ENCODE results near the gene MAP3K1. TPM values are rescaled to one million over a fixed set of nuclear protein-coding genes. Genes with fewer than 3 reads are reported as not detected.

Gene MAP3K1
- total RNA-seq, 1 experiment from 2014 or later: 7.9 TPM

- no peaks in the 10 kb centered on the region for H3K36me3 Mint-ChIP-seq (ENCODE audit: insufficient read depth, unreplicated experiment)
- intact Hi-C loops (cut with micrococcal nuclease): loop anchor here (2.0 kb wide), 1 partner anchor 334 kb away; no protein-coding TSS in a partner anchor
- no peaks in the 10 kb centered on the region for H3K9me3 Mint-ChIP-seq (ENCODE audit: unreplicated experiment)
- CTCF ChIA-PET: interaction anchor here (0.7 to 2.1 kb wide), 2 partner anchors 368 to 544 kb away, joined by 3 to 8 read pairs; no protein-coding TSS in a partner anchor
- no peak for TF ChIP-seq CTCF (IDR thresholded peaks at IDR 0.05; ENCODE audit: unreplicated experiment)
- no TSS peak for BruUV-seq (replicated peaks)
- peaks cover 12% of the 10 kb centered on the region for H3K4me1 Mint-ChIP-seq (ENCODE audit: insufficient read depth, unreplicated experiment)
- no peak for DNase-seq (ENCODE audit: unreplicated experiment)
- H3K27me3 Mint-ChIP-seq (ENCODE audit: insufficient read depth, unreplicated experiment): no peaks in the 10 kb centered on the region
- POLR2A ChIA-PET: interaction anchor here (0.7 to 2.4 kb wide), 13 partner anchors 9 to 542 kb away, joined by 3 to 8 read pairs (median 3); no protein-coding TSS in a partner anchor
- peak overlapping the region; percentile 83 for H3K4me3 Mint-ChIP-seq (ENCODE audit: unreplicated experiment)
- peak overlapping the region; percentile 73 for H3K27ac Mint-ChIP-seq (ENCODE audit: low read depth, unreplicated experiment)
Measured at GRCh38 chr5:56814361-56814962, 887 bp upstream of the MAP3K1 start.

DNA sequence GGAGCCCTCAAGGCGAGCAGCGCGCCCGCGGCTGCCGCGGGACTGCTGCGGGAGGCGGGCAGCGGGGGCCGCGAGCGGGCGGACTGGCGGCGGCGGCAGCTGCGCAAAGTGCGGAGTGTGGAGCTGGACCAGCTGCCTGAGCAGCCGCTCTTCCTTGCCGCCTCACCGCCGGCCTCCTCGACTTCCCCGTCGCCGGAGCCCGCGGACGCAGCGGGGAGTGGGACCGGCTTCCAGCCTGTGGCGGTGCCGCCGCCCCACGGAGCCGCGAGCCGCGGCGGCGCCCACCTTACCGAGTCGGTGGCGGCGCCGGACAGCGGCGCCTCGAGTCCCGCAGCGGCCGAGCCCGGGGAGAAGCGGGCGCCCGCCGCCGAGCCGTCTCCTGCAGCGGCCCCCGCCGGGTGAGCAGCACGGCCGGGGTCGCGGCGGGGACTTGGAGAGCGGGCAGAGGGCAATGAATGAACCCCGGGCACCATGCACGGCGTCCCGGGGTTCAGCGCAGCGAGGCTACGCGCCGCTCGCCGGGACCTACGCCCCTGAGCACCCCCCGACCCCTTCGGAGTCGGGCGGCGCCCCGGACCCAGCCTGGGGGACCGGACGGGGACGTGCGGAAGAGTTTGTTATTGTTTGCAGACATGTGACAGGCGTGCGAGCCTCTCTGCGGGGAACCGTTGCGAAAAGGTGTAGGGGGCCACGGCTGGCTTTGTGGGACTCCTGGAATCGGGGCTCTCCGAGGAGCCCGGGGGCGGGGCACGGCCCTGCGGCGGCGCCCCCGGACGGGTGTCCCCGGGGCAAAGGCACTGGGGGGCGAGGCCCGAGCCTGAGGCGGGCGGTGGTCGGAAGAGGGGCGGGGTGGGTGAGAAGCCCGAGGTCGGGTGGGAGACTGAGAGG is 553 bp downstream of the MAP3K1 start:
- ChIA-PET CTCF (no interaction called here), POLR2A (interaction anchor here (0.6 to 2.4 kb wide), 8 partner anchors 13 to 634 kb away, joined by 3 to 8 read pairs (median 3); no protein-coding TSS in a partner anchor)
- no peaks in the 10 kb centered on the region for H3K9me3 Mint-ChIP-seq (ENCODE audit: unreplicated experiment)
- TF ChIP-seq CTCF (IDR thresholded peaks at IDR 0.05; ENCODE audit: unreplicated experiment): no peak
- DNase-seq (ENCODE audit: unreplicated experiment): peak; percentile 34
- H3K36me3 Mint-ChIP-seq (ENCODE audit: insufficient read depth, unreplicated experiment): no peaks in the 10 kb centered on the region
- H3K4me1 Mint-ChIP-seq (ENCODE audit: insufficient read depth, unreplicated experiment): peaks cover 20% of the 10 kb centered on the region
- intact Hi-C loops (cut with micrococcal nuclease): loop anchor here (1.0 to 5.0 kb wide), 4 partner anchors 274 to 546 kb away; no protein-coding TSS in a partner anchor
- H3K4me3 Mint-ChIP-seq (ENCODE audit: unreplicated experiment): peak overlapping the region; percentile 83
- BruUV-seq (replicated peaks): no TSS peak
- peak overlapping the region; percentile 81 for H3K27ac Mint-ChIP-seq (ENCODE audit: low read depth, unreplicated experiment)
- no peaks in the 10 kb centered on the region for H3K27me3 Mint-ChIP-seq (ENCODE audit: insufficient read depth, unreplicated experiment)

- Mint-ChIP-seq H3K27me3 (ENCODE audit: insufficient read depth, unreplicated experiment) (no peaks in the 10 kb centered on the region), H3K9me3 (ENCODE audit: unreplicated experiment) (no peaks in the 10 kb centered on the region), H3K36me3 (ENCODE audit: insufficient read depth, unreplicated experiment) (no peaks in the 10 kb centered on the region), H3K4me3 (ENCODE audit: unreplicated experiment) (peak overlapping the region; percentile 83), H3K27ac (ENCODE audit: low read depth, unreplicated experiment) (peak overlapping the region; percentile 81), H3K4me1 (ENCODE audit: insufficient read depth, unreplicated experiment) (peaks cover 24% of the 10 kb centered on the region)
- CTCF ChIA-PET: no interaction called here
- BruUV-seq (replicated peaks): no TSS peak
- no peak for TF ChIP-seq CTCF (IDR thresholded peaks at IDR 0.05; ENCODE audit: unreplicated experiment)
- intact Hi-C loops (cut with micrococcal nuclease): loop anchor here (5.0 kb wide), 2 partner anchors 274 to 289 kb away; no protein-coding TSS in a partner anchor
- DNase-seq (ENCODE audit: unreplicated experiment): peak; percentile 65
- POLR2A ChIA-PET: interaction anchor here (0.7 to 1.3 kb wide), 4 partner anchors 12 to 552 kb away, joined by 3 read pairs; no protein-coding TSS in a partner anchor
Measured at GRCh38 chr5:56816546-56817081, 1.3 kb downstream of the MAP3K1 start.
